A549 treated with Mapracorat at 1 μM for 4 hours (cell line): ENCODE results near the gene PLA2G5. TPM values are rescaled to one million over a fixed set of nuclear protein-coding genes. Genes with fewer than 3 reads are reported as not detected.

Experiments
- total RNA-seq: library from RNA; stranded (reverse); fragments of 200-300 nt; extraction: Qiagen RNA extraction; gene quantifications from 5 replicates; pipeline ENCODE4 v1.2.3, GENCODE V29; 2022

The PLA2G5 gene, protein sequence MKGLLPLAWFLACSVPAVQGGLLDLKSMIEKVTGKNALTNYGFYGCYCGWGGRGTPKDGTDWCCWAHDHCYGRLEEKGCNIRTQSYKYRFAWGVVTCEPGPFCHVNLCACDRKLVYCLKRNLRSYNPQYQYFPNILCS
- not detected in 5 replicates for total RNA-seq

DNA sequence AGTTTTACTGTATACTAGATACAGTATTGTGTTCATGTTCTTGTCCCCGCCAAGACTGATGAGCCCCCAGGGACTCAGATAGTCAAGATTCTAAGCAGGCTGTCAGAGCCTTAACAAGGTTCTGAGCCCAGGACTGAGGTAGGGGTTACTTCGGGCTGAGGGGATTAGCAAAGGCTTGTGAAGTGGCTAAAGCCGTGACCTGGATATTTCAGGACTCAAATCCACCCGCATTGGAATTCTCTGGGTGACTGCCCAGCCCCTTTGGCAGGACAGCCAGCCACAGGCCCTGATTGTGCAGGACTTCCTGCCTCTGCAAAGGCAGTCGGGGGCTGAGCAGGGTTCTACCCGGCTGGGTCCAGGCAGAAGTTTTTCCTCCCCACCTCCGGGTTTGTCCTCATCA, at the start of gene PLA2G5:
PLA2G5 (plus strand) TSS at position 321 of the 400 bp plus-strand sequence. CDS start 14,637 bp downstream, outside the sequence.

GRCh38 chr1:20119347-20119746, 49.4 kb downstream of the PLA2G5 start, which contains the start of gene PLA2G2D:
Gene PLA2G2D (minus strand): TSS chr1:20119536. CDS start chr1:20119498, 38 bp downstream.

DNA sequence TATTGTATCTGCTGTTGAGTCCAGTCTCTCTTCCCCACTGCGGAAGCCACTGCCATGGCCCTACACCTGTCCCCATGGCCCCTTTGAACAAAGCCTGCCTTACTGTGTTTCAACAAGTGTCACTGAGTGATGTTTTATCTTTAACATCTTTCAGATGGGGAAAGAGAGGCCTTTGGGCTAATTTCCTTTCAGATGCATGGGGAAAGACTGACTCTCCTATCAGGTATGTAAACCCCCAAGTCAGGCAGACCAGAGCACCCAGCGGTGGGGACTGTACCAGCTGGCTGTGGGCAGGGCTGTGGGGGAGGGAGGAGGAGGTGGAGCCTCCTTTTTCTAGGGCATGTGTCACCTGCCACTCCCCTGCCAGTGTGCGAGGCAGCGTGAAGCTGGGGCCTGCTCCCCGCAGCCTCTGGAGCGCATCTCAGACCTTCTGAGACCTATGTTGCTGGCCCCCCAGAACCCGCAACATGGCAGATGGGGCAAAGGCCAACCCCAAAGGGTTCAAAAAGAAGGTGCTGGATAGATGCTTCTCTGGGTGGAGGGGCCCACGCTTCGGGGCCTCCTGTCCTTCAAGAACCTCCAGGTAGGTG, 69.1 kb downstream of the PLA2G5 start, which contains the start of gene PLA2G2F:
PLA2G2F (plus strand) TSS at position 363 of the 590 bp plus-strand sequence; CDS start at position 468, 105 bp downstream.

Other genes starting within 250 kb of the PLA2G5 start
- 2.5 to 3.1 TPM (median 2.6 TPM) in 5 replicates for gene OTUD3, start 187.8 kb upstream of the PLA2G5 start, total RNA-seq
- gene PLA2G2E, start 146.6 kb upstream of the PLA2G5 start, total RNA-seq: not detected in 5 replicates
- not detected in 5 replicates for gene PLA2G2A, start 90.6 kb upstream of the PLA2G5 start, total RNA-seq
- not detected in 5 replicates for gene PLA2G2D, start 49.3 kb downstream of the PLA2G5 start, total RNA-seq
- gene PLA2G2F, start 69.1 kb downstream of the PLA2G5 start, total RNA-seq: not detected in 5 replicates
- gene UBXN10, start 115.9 kb downstream of the PLA2G5 start, total RNA-seq: not detected in 5 replicates
- gene PLA2G2C, start 116.3 kb downstream of the PLA2G5 start, total RNA-seq: not detected in 5 replicates
- gene VWA5B1, start 220.7 kb downstream of the PLA2G5 start, total RNA-seq: not detected in 5 replicates